ENCODE measurements around the gene RHAG.

- no peak for TF ChIP-seq CTCF (IDR thresholded peaks at IDR 0.05)
- TF ChIP-seq POLR2A (IDR thresholded peaks at IDR 0.05): no peak
Observed at GRCh38 chr6:49649988-49650387, 13.3 kb upstream of the RHAG start.

All from lower leg skin (tissue), 3 donors.